Osteoblast (primary cell): ENCODE measurements around the gene KCNK4. TPM values are rescaled to one million over a fixed set of nuclear protein-coding genes. Genes with fewer than 3 reads are reported as not detected.

Experiments used
- DNase-seq: peaks from one replicate; pipeline ENCODE4 v3.0.0; 2011; ENCODE audit warnings: low spot score, mixed read lengths; ENCODE audit not compliant: insufficient read length; ENCODE audit errors: missing footprints
- H2AFZ ChIP-seq: 2 replicates; pipeline ENCODE4 v1.6.0; 2011; ENCODE audit warnings: mild to moderate bottlenecking, low read length
- H3K27ac ChIP-seq: 2 replicates; pipeline ENCODE4 v1.5.1; 2011; ENCODE audit warnings: mild to moderate bottlenecking, low read depth, low read length, moderate library complexity
- H3K27me3 ChIP-seq: 2 replicates; pipeline ENCODE4 v1.6.0; 2012; ENCODE audit warnings: mild to moderate bottlenecking, control low read depth, inconsistent platforms, low read length, moderate library complexity; ENCODE audit not compliant: insufficient read depth
- H3K36me3 ChIP-seq: 2 replicates; pipeline ENCODE4 v1.5.1; 2011; ENCODE audit warnings: mild to moderate bottlenecking, low read length, control low read depth, moderate library complexity; ENCODE audit not compliant: insufficient read depth
- H3K4me1 ChIP-seq: 2 replicates; pipeline ENCODE4 v1.5.1; 2011; ENCODE audit warnings: mild to moderate bottlenecking, low read length, control low read depth, moderate library complexity; ENCODE audit not compliant: insufficient read depth
- H3K4me2 ChIP-seq: 2 replicates; pipeline ENCODE4 v1.6.0; 2011; ENCODE audit warnings: mild to moderate bottlenecking, low read length; ENCODE audit not compliant: insufficient read depth
- H3K4me3 ChIP-seq: fragments of 200-600 bp; sonication (generic); 3 replicates; pipeline ENCODE4 v1.5.1; 2012; ENCODE audit warnings: mild to moderate bottlenecking, low read length, inconsistent platforms; ENCODE audit not compliant: insufficient read depth
- H3K79me2 ChIP-seq: 2 replicates; pipeline ENCODE4 v1.6.0; 2012; ENCODE audit warnings: mild to moderate bottlenecking, low read length, control low read depth, inconsistent platforms; ENCODE audit not compliant: insufficient read depth
- H3K9me3 ChIP-seq: 2 replicates; pipeline ENCODE4 v1.5.1; 2011; ENCODE audit warnings: low read depth, low read length, control low read depth
- H4K20me1 ChIP-seq: 2 replicates; pipeline ENCODE4 v1.6.0; 2012; ENCODE audit warnings: mild to moderate bottlenecking, low read length, control low read depth; ENCODE audit not compliant: insufficient read depth
- CTCF ChIP-seq: IDR thresholded peaks from 2 replicates; pipeline ENCODE4 v1.5.1; 2011; ENCODE audit warnings: mild to moderate bottlenecking, low read depth, low read length, moderate library complexity; ENCODE audit errors: extremely low read depth
- total RNA-seq: library from RNA; depleted of rRNA; stranded (reverse); fragments of >200 nt; gene quantifications from 2 replicates; pipeline ENCODE4 v1.2.3, GENCODE V29; 2012

KCNK4 gene
- total RNA-seq, 1 donor: 0.36 TPM

GRCh38 chr11:64251753-64252002, 39.4 kb upstream of the KCNK4 start:
- TF ChIP-seq CTCF: no peak
- Histone ChIP-seq H3K79me2 (peaks cover 30% of the 10 kb centered on the region), H3K36me3 (peaks cover 19% of the 10 kb centered on the region), H3K27ac (peak overlapping the region; percentile 58), H3K27me3 (no peaks in the 10 kb centered on the region), H3K4me1 (peaks cover 11% of the 10 kb centered on the region), H3K9me3 (no peaks in the 10 kb centered on the region), H2AFZ (peak overlapping the region; percentile 63), H4K20me1 (no peaks in the 10 kb centered on the region), H3K4me3 (peak overlapping the region; percentile 91), H3K4me2 (peak overlapping the region; percentile 98)
- no peak for DNase-seq

- DNase-seq: peak; percentile 99
- Histone ChIP-seq H3K27ac (peak overlapping the region; percentile 58), H3K27me3 (no peaks in the 10 kb centered on the region), H3K79me2 (peaks cover 30% of the 10 kb centered on the region), H4K20me1 (no peaks in the 10 kb centered on the region), H3K9me3 (no peaks in the 10 kb centered on the region), H3K4me2 (peak overlapping the region; percentile 98), H3K36me3 (peaks cover 20% of the 10 kb centered on the region), H3K4me1 (peaks cover 7% of the 10 kb centered on the region), H3K4me3 (peak overlapping the region; percentile 91), H2AFZ (peak overlapping the region; percentile 63)
- TF ChIP-seq CTCF: peak; percentile 61
Observed at GRCh38 chr11:64252003-64252872, 38.9 kb upstream of the KCNK4 start.

GRCh38 chr11:64253043-64253442, 38.1 kb upstream of the KCNK4 start:
- no peaks in the 10 kb centered on the region for H3K27me3 ChIP-seq
- H3K27ac ChIP-seq: no peak overlapping the region
- H3K4me1 ChIP-seq: peaks cover 7% of the 10 kb centered on the region
- H2AFZ ChIP-seq: no peak overlapping the region
- TF ChIP-seq CTCF: no peak
- peaks cover 30% of the 10 kb centered on the region for H3K79me2 ChIP-seq
- peak; percentile 85 for DNase-seq
- H3K36me3 ChIP-seq: peaks cover 22% of the 10 kb centered on the region
- peak overlapping the region; percentile 98 for H3K4me2 ChIP-seq
- H4K20me1 ChIP-seq: no peaks in the 10 kb centered on the region
- H3K9me3 ChIP-seq: no peaks in the 10 kb centered on the region
- H3K4me3 ChIP-seq: no peak overlapping the region

- H3K4me3 ChIP-seq: no peak overlapping the region
- no peaks in the 10 kb centered on the region for H3K9me3 ChIP-seq
- H3K79me2 ChIP-seq: peaks cover 30% of the 10 kb centered on the region
- H3K4me1 ChIP-seq: peaks cover 7% of the 10 kb centered on the region
- H3K4me2 ChIP-seq: no peak overlapping the region
- H3K27ac ChIP-seq: no peak overlapping the region
- no peak for TF ChIP-seq CTCF
- peaks cover 22% of the 10 kb centered on the region for H3K36me3 ChIP-seq
- H4K20me1 ChIP-seq: no peaks in the 10 kb centered on the region
- H3K27me3 ChIP-seq: no peaks in the 10 kb centered on the region
- H2AFZ ChIP-seq: no peak overlapping the region
- DNase-seq: no peak
Observed at GRCh38 chr11:64253481-64253880, 37.6 kb upstream of the KCNK4 start.
